Thyroid gland (tissue), 4 donors: ENCODE results near the gene SLC48A1. TPM values are rescaled to one million over a fixed set of nuclear protein-coding genes. Genes with fewer than 3 reads are reported as not detected.
A peak's percentile ranks its signal among the peaks of the same experiment; 100 is the strongest.

ENCODE experiments used
- DNase-seq, 2 donors: peaks; one replicate each; pipeline ENCODE4 v3.0.0-alpha.2; 2019
- H3K27ac ChIP-seq, 3 donors: fragments of 200-600 bp; sonication (generic); 1 replicate in 2 of 3; 2 replicates in 1 of 3; pipeline ENCODE4 v1.5.1; 2016 to 2019; ENCODE audit warnings: mild to moderate bottlenecking in 1 of 3, moderate library complexity in 1 of 3
- H3K27me3 ChIP-seq: fragments of 200-600 bp; sonication (generic); one replicate; pipeline ENCODE4 v1.5.1; 2019
- H3K36me3 ChIP-seq, 2 donors: fragments of 200-600 bp; sonication (generic); one replicate each; pipeline ENCODE4 v1.5.1; 2016 to 2019
- H3K4me1 ChIP-seq, 2 donors: fragments of 200-600 bp; sonication (generic); one replicate each; pipeline ENCODE4 v1.5.1; 2017 to 2019
- H3K4me3 ChIP-seq, 3 donors: fragments of 200-600 bp; sonication (generic); replicated peaks in 1 of 3; 1 replicate in 2 of 3; 2 replicates in 1 of 3; pipeline ENCODE4 v1.5.1; 2016; ENCODE audit warnings: mild to moderate bottlenecking in 1 of 3
- H3K9me3 ChIP-seq: fragments of 200-600 bp; sonication (generic); one replicate; pipeline ENCODE4 v1.5.1; 2017
- CTCF ChIP-seq, 6 experiments: fragments of 200-600 bp in 3 of 6; fragments of 450-650 bp in 3 of 6; sonication (generic) in 3 of 6; IDR thresholded peaks; one replicate each; pipeline ENCODE4 v1.5.1; 2016 to 2019; ENCODE audit warnings: antibody characterized with exemption in 6 of 6, mild to moderate bottlenecking in 2 of 6, inconsistent platforms in 1 of 6, moderate library complexity in 1 of 6
- POLR2A ChIP-seq, 2 donors: fragments of 450-650 bp; IDR thresholded peaks; one replicate each; pipeline ENCODE4 v1.6.1; 2017; ENCODE audit warnings: antibody characterized with exemption in 2 of 2, mild to moderate bottlenecking in 2 of 2, moderate library complexity in 1 of 2
- WGBS, 2 donors: methylation state at CpG; one replicate each; pipeline ENCODE4 v1.1.5; 2017; 5-methylcytosine and 5-hydroxymethylcytosine counted together
- intact Hi-C: fragments of 100-400 bp; cut with DNase I; formaldehyde crosslinking; loops from one replicate; pipeline ENCODE4 v1.15.1; 2023
- total RNA-seq, 4 donors: library from RNA; depleted of rRNA; stranded (reverse); fragments of >200 nt; gene quantifications; one replicate each; pipeline ENCODE4 v1.2.3, GENCODE V29; 2016

The SLC48A1 gene
- total RNA-seq, 4 donors from 2014 or later = 59.3 to 276 (median 187) TPM

- no peak for TF ChIP-seq CTCF (IDR thresholded peaks at IDR 0.05)
- no peak for TF ChIP-seq POLR2A (IDR thresholded peaks at IDR 0.05)
- DNase-seq = peak; percentile 66 to 76
- Histone ChIP-seq H3K27ac (peak overlapping the region; percentile 34 to 48 (median 42)), H3K36me3 (no peaks in the 10 kb centered on the region), H3K27me3 (no peaks in the 10 kb centered on the region), H3K4me3 (no peak overlapping the region), H3K9me3 (no peaks in the 10 kb centered on the region), H3K4me1 (peaks cover 11 to 24% of the 10 kb centered on the region in 2 donors)
- intact Hi-C loops = no loop called here
- 31 to 55% methylated on average over 8 of the region's 8 CpGs for WGBS, 2 donors
Observed at GRCh38 chr12:47730341-47730744, 42.7 kb upstream of the SLC48A1 start.

- DNase-seq = no peak
- H3K27me3 ChIP-seq = no peaks in the 10 kb centered on the region
- intact Hi-C loops = no loop called here
- no peaks in the 10 kb centered on the region for H3K9me3 ChIP-seq
- H3K4me1 ChIP-seq = peaks cover 25 to 38% of the 10 kb centered on the region in 2 donors
- no peak overlapping the region for H3K4me3 ChIP-seq
- no peaks in the 10 kb centered on the region for H3K36me3 ChIP-seq
- TF ChIP-seq CTCF (IDR thresholded peaks at IDR 0.05) (no peak), POLR2A (IDR thresholded peaks at IDR 0.05) (no peak)
- WGBS, 2 donors = 76 to 79% methylated on average over 5 of the region's 5 CpGs
- H3K27ac ChIP-seq = no peak overlapping the region
Observed at GRCh38 chr12:47731723-47732122, 41.3 kb upstream of the SLC48A1 start.

DNA sequence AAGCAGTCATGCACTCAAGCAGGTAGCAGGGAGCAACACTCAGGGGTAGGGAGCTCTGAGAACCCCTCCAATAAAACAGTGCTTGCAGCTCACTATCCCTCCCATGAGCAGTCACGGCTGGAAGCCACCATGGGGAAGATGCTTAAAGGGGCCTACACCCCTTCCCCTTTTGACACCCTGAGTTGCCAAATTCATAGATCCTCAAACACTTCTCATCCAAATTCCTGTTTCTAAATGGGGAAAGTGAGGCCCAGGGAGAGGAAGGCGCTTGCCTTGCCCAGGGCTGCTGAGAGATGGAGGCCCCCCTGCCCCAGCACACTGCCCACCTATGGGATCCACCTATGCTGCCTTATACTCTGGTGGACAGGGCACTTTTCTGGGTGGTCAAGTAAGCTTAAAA lies 40.5 kb upstream of the SLC48A1 start:
- 61 to 70% methylated on average over 2 of the region's 2 CpGs for WGBS, 2 donors

DNA sequence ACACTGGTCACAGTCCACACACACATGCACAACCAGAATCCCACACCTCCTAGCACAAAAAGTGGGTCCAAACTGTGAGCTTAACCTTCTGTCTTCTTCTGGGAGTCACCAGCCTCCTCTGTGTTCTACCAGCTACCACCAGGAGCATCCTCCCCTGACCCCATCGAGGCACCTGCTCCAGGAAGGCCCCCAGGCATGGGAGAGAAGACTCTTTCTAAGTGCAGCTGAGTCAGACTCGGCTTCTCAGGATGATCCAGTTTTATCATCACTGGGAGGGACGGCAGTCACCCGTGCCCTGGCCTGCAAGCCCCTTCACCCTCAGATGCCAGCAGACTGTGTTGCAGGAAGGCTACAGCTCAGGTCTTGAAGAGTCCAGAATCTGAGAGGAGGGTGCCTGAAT lies 39.9 kb upstream of the SLC48A1 start:
- WGBS, 2 donors = 73 to 82% methylated on average over 4 of the region's 4 CpGs
- TF ChIP-seq CTCF (IDR thresholded peaks at IDR 0.05) = no peak
- no peak for TF ChIP-seq POLR2A (IDR thresholded peaks at IDR 0.05)
- Histone ChIP-seq H3K36me3 (no peaks in the 10 kb centered on the region), H3K4me1 (peaks cover 36 to 50% of the 10 kb centered on the region in 2 donors), H3K27me3 (no peaks in the 10 kb centered on the region), H3K9me3 (no peaks in the 10 kb centered on the region), H3K4me3 (no peak overlapping the region), H3K27ac (no peak overlapping the region)
- DNase-seq = no peak
- intact Hi-C loops = no loop called here

More for the DNA sequence above, 40.5 kb upstream of the SLC48A1 start:
- Histone ChIP-seq H3K9me3 (no peaks in the 10 kb centered on the region), H3K27ac (no peak overlapping the region), H3K4me1 (peaks cover 31 to 44% of the 10 kb centered on the region in 2 donors), H3K4me3 (no peak overlapping the region), H3K27me3 (no peaks in the 10 kb centered on the region), H3K36me3 (no peaks in the 10 kb centered on the region)
- intact Hi-C loops = no loop called here
- no peak for DNase-seq
- no peak for TF ChIP-seq POLR2A (IDR thresholded peaks at IDR 0.05)
- TF ChIP-seq CTCF (IDR thresholded peaks at IDR 0.05) = no peak

DNA sequence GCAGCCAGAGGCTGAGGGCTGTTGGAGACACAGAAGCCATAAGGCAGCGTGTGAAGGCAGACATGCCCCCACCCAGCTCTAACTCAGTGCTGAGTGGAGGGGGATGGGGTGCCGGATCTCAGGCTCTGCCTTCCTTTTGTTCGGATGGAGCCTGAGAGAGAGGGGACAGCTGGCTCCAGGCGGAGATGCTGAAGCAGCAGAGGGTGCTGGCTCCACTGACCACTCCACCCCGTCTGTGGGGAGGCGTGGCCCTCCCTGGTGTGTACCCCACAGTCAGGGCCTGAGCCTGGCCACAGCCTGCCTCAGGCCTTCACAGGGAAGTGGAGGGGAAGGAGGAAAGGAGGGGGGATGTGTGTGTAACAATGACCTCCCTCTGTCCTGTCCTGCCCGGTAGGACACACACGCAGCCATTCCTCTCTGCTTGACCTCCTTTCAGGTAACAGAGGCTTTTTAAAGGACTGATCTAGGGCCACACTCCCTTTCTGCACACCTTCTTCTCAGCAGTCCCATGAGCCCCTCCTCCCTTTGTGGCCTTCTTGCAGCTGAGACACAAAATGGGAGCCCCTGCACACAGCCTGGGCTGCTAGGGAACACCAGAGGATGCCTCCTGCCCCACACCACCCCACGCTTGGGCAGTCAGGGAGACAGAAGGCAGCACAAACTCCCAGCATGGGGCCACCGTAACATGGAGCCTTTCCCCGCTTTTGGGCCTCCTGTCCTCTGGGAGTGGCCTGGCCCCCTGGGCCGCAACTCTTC lies 38.1 kb upstream of the SLC48A1 start:
- H3K9me3 ChIP-seq = no peaks in the 10 kb centered on the region
- WGBS, 2 donors = 57 to 59% methylated on average over 8 to 10 of the region's 12 CpGs
- intact Hi-C loops = no loop called here
- DNase-seq = peak; percentile 11 to 23
- peaks cover 35 to 61% of the 10 kb centered on the region in 2 donors for H3K4me1 ChIP-seq
- no peaks in the 10 kb centered on the region for H3K36me3 ChIP-seq
- no peak for TF ChIP-seq CTCF (IDR thresholded peaks at IDR 0.05)
- TF ChIP-seq POLR2A (IDR thresholded peaks at IDR 0.05) = no peak
- no peaks in the 10 kb centered on the region for H3K27me3 ChIP-seq
- peak overlapping the region; percentile 90 to 93 (median 92) for H3K27ac ChIP-seq
- H3K4me3 ChIP-seq = no peak overlapping the region
